Cardiac muscle cell (in vitro differentiated cells and primary cell): ENCODE data around the gene RINT1. TPM values are rescaled to one million over a fixed set of nuclear protein-coding genes. Genes with fewer than 3 reads are reported as not detected.
A peak's percentile ranks its signal among the peaks of the same experiment; 100 is the strongest.
"Not testable (repeated sequence)": the region's sequence is repeated elsewhere in the genome, so short reads cannot be mapped to it uniquely, and the experiment has no call there.

ENCODE experiments used
- DNase-seq, 2 donors: peaks; one replicate each; pipeline versions ENCODE4 v3.0.0 to v3.0.0-alpha.2; 2010 to 2017; ENCODE audit warnings: low read depth in 1 of 2, low spot score in 1 of 2
- H3K27ac ChIP-seq: fragments of 200-600 bp; sonication (generic); 2 replicates; pipeline ENCODE4 v1.5.1; 2016
- H3K27me3 ChIP-seq: fragments of 200-600 bp; sonication (generic); 2 replicates; pipeline ENCODE4 v1.6.0; 2016; ENCODE audit warnings: control low read depth
- H3K36me3 ChIP-seq: fragments of 200-600 bp; sonication (generic); 2 replicates; pipeline ENCODE4 v1.5.1; 2016; ENCODE audit warnings: control low read depth
- H3K4me1 ChIP-seq: fragments of 200-600 bp; sonication (generic); 2 replicates; pipeline ENCODE4 v1.8.1; 2017; ENCODE audit warnings: low read depth, mild to moderate bottlenecking, mixed run types
- H3K4me3 ChIP-seq: fragments of 200-600 bp; sonication (generic); 2 replicates; pipeline ENCODE4 v1.5.1; 2016; ENCODE audit warnings: mild to moderate bottlenecking
- H3K9me3 ChIP-seq: fragments of 200-600 bp; sonication (generic); 2 replicates; pipeline ENCODE4 v1.5.1; 2017; ENCODE audit warnings: low read depth, mild to moderate bottlenecking, control low read depth
- CTCF ChIP-seq: IDR thresholded peaks from 2 replicates; pipeline ENCODE4 v1.5.1; 2012; ENCODE audit warnings: low read depth, mild to moderate bottlenecking, low read length
- polyA plus RNA-seq: library from polyadenylated mRNA; unstranded; fragments of >200 nt; fragmentation: Nextera tagmentation; extraction: Ambion mirVana; gene quantifications from 2 replicates; pipeline ENCODE4 v1.2.1, GENCODE V29; 2016
- total RNA-seq: library from RNA; depleted of rRNA; stranded (reverse); fragments of >200 nt; gene quantifications from 2 replicates; pipeline ENCODE4 v1.2.3, GENCODE V29; 2016

Gene RINT1
- total and polyA plus RNA-seq, 2 experiments from 2014 or later: 14.1 to 16.5 TPM

- H3K27me3 ChIP-seq: no peaks in the 10 kb centered on the region
- H3K27ac ChIP-seq: peak overlapping the region; percentile 64
- H3K4me3 ChIP-seq: no peak overlapping the region
- H3K9me3 ChIP-seq: no peaks in the 10 kb centered on the region
- H3K4me1 ChIP-seq: peaks cover 16% of the 10 kb centered on the region
- peaks cover 5% of the 10 kb centered on the region for H3K36me3 ChIP-seq
- DNase-seq: peak in 1 of 2 donors; percentile 60
- no peak for TF ChIP-seq CTCF
Measured at GRCh38 chr7:105496521-105496920, 35.5 kb upstream of the RINT1 start.

- Histone ChIP-seq H3K36me3 (peaks cover 6% of the 10 kb centered on the region), H3K27me3 (no peaks in the 10 kb centered on the region), H3K9me3 (no peaks in the 10 kb centered on the region), H3K4me3 (no peak overlapping the region), H3K27ac (peak overlapping the region; percentile 64), H3K4me1 (peaks cover 16% of the 10 kb centered on the region)
- peak in 1 of 2 donors; percentile 0 for DNase-seq
- no peak for TF ChIP-seq CTCF
Measured at GRCh38 chr7:105497016-105497415, 35.0 kb upstream of the RINT1 start.

- no peak for DNase-seq
- H3K27me3 ChIP-seq: no peaks in the 10 kb centered on the region
- H3K9me3 ChIP-seq: no peaks in the 10 kb centered on the region
- no peak overlapping the region for H3K27ac ChIP-seq
- H3K4me3 ChIP-seq: no peak overlapping the region
- peaks cover 20% of the 10 kb centered on the region for H3K36me3 ChIP-seq
- H3K4me1 ChIP-seq: peaks cover 5% of the 10 kb centered on the region
- TF ChIP-seq CTCF: no peak
Measured at GRCh38 chr7:105502173-105502572, 29.8 kb upstream of the RINT1 start.

GRCh38 chr7:105512415-105512814 is 19.6 kb upstream of the RINT1 start:
- H3K27me3 ChIP-seq: no peaks in the 10 kb centered on the region

GRCh38 chr7:105512926-105513526 is 19.0 kb upstream of the RINT1 start:
- no peaks in the 10 kb centered on the region for H3K27me3 ChIP-seq
- H3K4me1 ChIP-seq: no peaks in the 10 kb centered on the region
- no peak overlapping the region for H3K4me3 ChIP-seq
- H3K9me3 ChIP-seq: no peaks in the 10 kb centered on the region
- no peak overlapping the region for H3K27ac ChIP-seq
- no peak for DNase-seq
- peaks cover 3% of the 10 kb centered on the region for H3K36me3 ChIP-seq
- TF ChIP-seq CTCF: no peak

More at GRCh38 chr7:105512415-105512814, 19.6 kb upstream of the RINT1 start:
- peaks cover 6% of the 10 kb centered on the region for H3K36me3 ChIP-seq
- DNase-seq: no peak
- no peak overlapping the region for H3K27ac ChIP-seq
- no peaks in the 10 kb centered on the region for H3K4me1 ChIP-seq
- TF ChIP-seq CTCF: no peak
- H3K9me3 ChIP-seq: no peaks in the 10 kb centered on the region
- no peak overlapping the region for H3K4me3 ChIP-seq

- H3K27ac ChIP-seq: not testable (repeated sequence)
Measured at GRCh38 chr7:105515610-105516009, 16.4 kb upstream of the RINT1 start.

More at GRCh38 chr7:105515610-105516009, 16.4 kb upstream of the RINT1 start:
- DNase-seq, H3K4me1 ChIP-seq, H3K9me3 ChIP-seq, H3K27me3 ChIP-seq, H3K36me3 ChIP-seq, H3K4me3 ChIP-seq: not testable (repeated sequence)
